Measurements from ENCODE around the gene PDE4B. TPM values are rescaled to one million over a fixed set of nuclear protein-coding genes. Genes with fewer than 3 reads are reported as not detected.

Gene PDE4B
- polyA plus RNA-seq, 1 donor (not counting 4 experiments of a cell fraction or from before 2014, with no cell fraction given) = 0.29 TPM

GRCh38 chr1:65971547-65971946 is 178.9 kb downstream of the PDE4B start:
- Histone ChIP-seq H3K4me1 (ENCODE audit: control insufficient read depth, extremely low read depth, insufficient read depth, low read length) (no peaks in the 10 kb centered on the region), H3K9me1 (ENCODE audit: control insufficient read depth, extremely low read depth, insufficient read depth, low read length) (no peaks in the 10 kb centered on the region), H3K4me2 (ENCODE audit: control insufficient read depth, extremely low read depth, insufficient read depth, low read depth, low read length) (no peak overlapping the region), H4K20me1 (ENCODE audit: control insufficient read depth, extremely low read depth, insufficient read depth, low read length) (no peaks in the 10 kb centered on the region), H3K79me2 (ENCODE audit: control insufficient read depth, insufficient read depth, low read length) (no peaks in the 10 kb centered on the region), H3K4me3 (ENCODE audit: control insufficient read depth in 2 of 3, extremely low read depth in 1 of 3, insufficient read depth in 2 of 3, low read depth in 1 of 3, low read length in 3 of 3) (no peak overlapping the region), H3K36me3 (ENCODE audit: control insufficient read depth in 2 of 2, extremely low read depth in 1 of 2, insufficient read depth in 2 of 2, low read length in 2 of 2) (no peaks in the 10 kb centered on the region), H3K27ac (ENCODE audit: control insufficient read depth, insufficient read depth, low read length) (no peak overlapping the region), H3K9ac (ENCODE audit: control insufficient read depth, extremely low read depth, insufficient read depth, low read length) (no peak overlapping the region), H3K9me3 (ENCODE audit: control insufficient read depth, low read depth, low read length) (no peaks in the 10 kb centered on the region), H3K27me3 (ENCODE audit: control insufficient read depth, extremely low read depth, insufficient read depth, low read length) (no peaks in the 10 kb centered on the region), H2AFZ (ENCODE audit: control insufficient read depth, low read length) (no peak overlapping the region)
- DNase-seq (ENCODE audit: low read depth, low spot score) = no peak
- dilution Hi-C loops (cut with MboI; ENCODE audit: extremely low pct_ligation_motif_present, low sequenced_read_pairs) = no loop called here
- FAIRE-seq = no peak
- no peak for TF ChIP-seq EZH2 (IDR thresholded peaks at IDR 0.05; ENCODE audit: low read length)
- TF ChIP-seq, protein P1, sequence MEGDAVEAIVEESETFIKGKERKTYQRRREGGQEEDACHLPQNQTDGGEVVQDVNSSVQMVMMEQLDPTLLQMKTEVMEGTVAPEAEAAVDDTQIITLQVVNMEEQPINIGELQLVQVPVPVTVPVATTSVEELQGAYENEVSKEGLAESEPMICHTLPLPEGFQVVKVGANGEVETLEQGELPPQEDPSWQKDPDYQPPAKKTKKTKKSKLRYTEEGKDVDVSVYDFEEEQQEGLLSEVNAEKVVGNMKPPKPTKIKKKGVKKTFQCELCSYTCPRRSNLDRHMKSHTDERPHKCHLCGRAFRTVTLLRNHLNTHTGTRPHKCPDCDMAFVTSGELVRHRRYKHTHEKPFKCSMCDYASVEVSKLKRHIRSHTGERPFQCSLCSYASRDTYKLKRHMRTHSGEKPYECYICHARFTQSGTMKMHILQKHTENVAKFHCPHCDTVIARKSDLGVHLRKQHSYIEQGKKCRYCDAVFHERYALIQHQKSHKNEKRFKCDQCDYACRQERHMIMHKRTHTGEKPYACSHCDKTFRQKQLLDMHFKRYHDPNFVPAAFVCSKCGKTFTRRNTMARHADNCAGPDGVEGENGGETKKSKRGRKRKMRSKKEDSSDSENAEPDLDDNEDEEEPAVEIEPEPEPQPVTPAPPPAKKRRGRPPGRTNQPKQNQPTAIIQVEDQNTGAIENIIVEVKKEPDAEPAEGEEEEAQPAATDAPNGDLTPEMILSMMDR (optimal IDR thresholded peaks at IDR 0.05 in 1 of 3, IDR thresholded peaks at IDR 0.05 in 1 of 3, conservative IDR thresholded peaks at IDR 0.05 in 1 of 3; ENCODE audit: extremely low read depth in 1 of 3, insufficient read depth in 2 of 3, low read length in 3 of 3) = no peak

DNA sequence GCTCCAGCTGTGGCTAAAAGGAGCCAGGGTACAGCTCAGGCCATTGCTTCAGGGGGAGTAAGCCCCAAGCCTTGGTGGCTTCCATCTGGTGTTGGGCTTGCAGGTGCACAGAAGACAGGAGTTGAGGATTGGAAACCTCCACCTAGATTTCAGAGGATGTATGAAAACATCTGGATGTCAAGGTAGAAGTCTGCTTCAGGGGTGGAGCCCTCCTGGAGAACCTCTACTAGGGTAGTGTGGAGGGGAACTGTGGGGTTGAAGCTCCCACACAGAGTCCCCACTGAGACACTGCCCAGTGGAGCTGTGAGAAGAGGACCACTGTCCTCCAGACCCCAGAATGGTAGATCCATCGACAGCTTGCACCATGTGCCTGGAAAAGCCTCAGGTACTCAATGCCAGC is 183.0 kb downstream of the PDE4B start:
- Histone ChIP-seq H3K27me3 (ENCODE audit: control insufficient read depth, extremely low read depth, insufficient read depth, low read length) (no peaks in the 10 kb centered on the region), H2AFZ (ENCODE audit: control insufficient read depth, low read length) (no peak overlapping the region), H3K9me3 (ENCODE audit: control insufficient read depth, low read depth, low read length) (no peaks in the 10 kb centered on the region), H3K27ac (ENCODE audit: control insufficient read depth, insufficient read depth, low read length) (no peak overlapping the region), H3K79me2 (ENCODE audit: control insufficient read depth, insufficient read depth, low read length) (no peaks in the 10 kb centered on the region), H3K9me1 (ENCODE audit: control insufficient read depth, extremely low read depth, insufficient read depth, low read length) (no peaks in the 10 kb centered on the region), H4K20me1 (ENCODE audit: control insufficient read depth, extremely low read depth, insufficient read depth, low read length) (no peaks in the 10 kb centered on the region), H3K4me3 (ENCODE audit: control insufficient read depth in 2 of 3, extremely low read depth in 1 of 3, insufficient read depth in 2 of 3, low read depth in 1 of 3, low read length in 3 of 3) (no peak overlapping the region), H3K36me3 (ENCODE audit: control insufficient read depth in 2 of 2, extremely low read depth in 1 of 2, insufficient read depth in 2 of 2, low read length in 2 of 2) (no peaks in the 10 kb centered on the region), H3K9ac (ENCODE audit: control insufficient read depth, extremely low read depth, insufficient read depth, low read length) (no peak overlapping the region), H3K4me1 (ENCODE audit: control insufficient read depth, extremely low read depth, insufficient read depth, low read length) (no peaks in the 10 kb centered on the region), H3K4me2 (ENCODE audit: control insufficient read depth, extremely low read depth, insufficient read depth, low read depth, low read length) (no peak overlapping the region)
- FAIRE-seq (no peak), DNase-seq (ENCODE audit: low read depth, low spot score) (no peak)
- dilution Hi-C loops (cut with MboI; ENCODE audit: extremely low pct_ligation_motif_present, low sequenced_read_pairs) = loop anchor here (25.0 kb wide), 1 partner anchor 262 kb away; no protein-coding TSS in a partner anchor
- TF ChIP-seq, protein P1 (optimal IDR thresholded peaks at IDR 0.05 in 1 of 3, IDR thresholded peaks at IDR 0.05 in 1 of 3, conservative IDR thresholded peaks at IDR 0.05 in 1 of 3; ENCODE audit: extremely low read depth in 1 of 3, insufficient read depth in 2 of 3, low read length in 3 of 3) = no peak
- no peak for TF ChIP-seq EZH2 (IDR thresholded peaks at IDR 0.05; ENCODE audit: low read length)

All from keratinocyte (primary cell).